Glutamatergic neuron (in vitro differentiated cells): ENCODE measurements around the gene GOLGA7B. TPM values are rescaled to one million over a fixed set of nuclear protein-coding genes. Genes with fewer than 3 reads are reported as not detected.

ENCODE experiments used
- DNase-seq: peaks from one replicate; pipeline ENCODE4 v3.0.0; 2022
- H3K27ac Mint-ChIP-seq: one replicate; pipeline ENCODE4 v1.8.0; 2020; ENCODE audit warnings: mild to moderate bottlenecking, mixed read lengths, inconsistent platforms; ENCODE audit not compliant: unreplicated experiment
- H3K27me3 Mint-ChIP-seq: one replicate; pipeline ENCODE4 v1.8.0; 2020; ENCODE audit warnings: mild to moderate bottlenecking, moderate library complexity, mixed read lengths, inconsistent platforms; ENCODE audit not compliant: unreplicated experiment
- H3K36me3 Mint-ChIP-seq: one replicate; pipeline ENCODE4 v1.8.0; 2020; ENCODE audit warnings: mild to moderate bottlenecking, mixed read lengths, inconsistent platforms; ENCODE audit not compliant: unreplicated experiment
- H3K4me1 Mint-ChIP-seq: one replicate; pipeline ENCODE4 v1.8.0; 2020; ENCODE audit warnings: mild to moderate bottlenecking, low read depth, mixed read lengths, inconsistent platforms; ENCODE audit not compliant: unreplicated experiment
- H3K4me3 Mint-ChIP-seq: one replicate; pipeline ENCODE4 v1.8.0; 2020; ENCODE audit warnings: mild to moderate bottlenecking, mixed read lengths, inconsistent platforms; ENCODE audit not compliant: unreplicated experiment
- H3K9me3 Mint-ChIP-seq: one replicate; pipeline ENCODE4 v1.8.0; 2020; ENCODE audit warnings: mild to moderate bottlenecking, moderate library complexity, mixed read lengths, inconsistent platforms; ENCODE audit not compliant: unreplicated experiment
- total RNA-seq: library from RNA; stranded (reverse); fragmentation: NEBNext Ultra II Directional; extraction: Animal tissue kit (Norgen Biotek cat#: 25700); gene quantifications from one replicate; pipeline ENCODE4 v1.2.1, GENCODE V29; 2021; ENCODE audit not compliant: unreplicated experiment
- TF ChIP-seq, protein P1 (sequence below): fragments of 200-600 bp; sonication (generic); IDR thresholded peaks from one replicate; pipeline ENCODE4 v1.5.0; 2021; ENCODE audit not compliant: partially characterized antibody, unreplicated experiment

The GOLGA7B gene
- total RNA-seq, 1 donor from 2014 or later, result 21.5 TPM

DNA sequence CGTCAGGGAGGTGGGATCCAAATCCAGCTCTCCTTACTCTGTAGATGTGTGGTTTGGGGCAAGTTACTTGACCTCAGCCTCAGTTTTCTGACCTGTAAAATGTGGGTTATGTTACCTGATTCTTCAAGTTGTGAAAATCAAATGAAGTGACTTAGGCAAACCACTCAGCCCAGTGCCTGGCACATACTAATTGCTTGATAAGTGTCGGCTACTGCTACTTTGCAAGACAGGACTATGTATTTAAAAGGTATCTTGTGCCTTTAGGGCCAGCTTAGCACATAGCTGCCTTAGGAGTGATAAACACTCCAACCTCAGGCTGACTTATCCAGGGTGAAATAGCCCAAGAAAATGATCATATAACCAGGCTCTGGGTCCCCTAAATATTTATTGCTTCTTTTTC is 42.9 kb downstream of the GOLGA7B start:
- H3K9me3 Mint-ChIP-seq, result peaks cover 1% of the 10 kb centered on the region
- no peak overlapping the region for H3K27ac Mint-ChIP-seq
- peaks cover 8% of the 10 kb centered on the region for H3K27me3 Mint-ChIP-seq
- H3K4me3 Mint-ChIP-seq, result no peak overlapping the region
- TF ChIP-seq, protein P1, sequence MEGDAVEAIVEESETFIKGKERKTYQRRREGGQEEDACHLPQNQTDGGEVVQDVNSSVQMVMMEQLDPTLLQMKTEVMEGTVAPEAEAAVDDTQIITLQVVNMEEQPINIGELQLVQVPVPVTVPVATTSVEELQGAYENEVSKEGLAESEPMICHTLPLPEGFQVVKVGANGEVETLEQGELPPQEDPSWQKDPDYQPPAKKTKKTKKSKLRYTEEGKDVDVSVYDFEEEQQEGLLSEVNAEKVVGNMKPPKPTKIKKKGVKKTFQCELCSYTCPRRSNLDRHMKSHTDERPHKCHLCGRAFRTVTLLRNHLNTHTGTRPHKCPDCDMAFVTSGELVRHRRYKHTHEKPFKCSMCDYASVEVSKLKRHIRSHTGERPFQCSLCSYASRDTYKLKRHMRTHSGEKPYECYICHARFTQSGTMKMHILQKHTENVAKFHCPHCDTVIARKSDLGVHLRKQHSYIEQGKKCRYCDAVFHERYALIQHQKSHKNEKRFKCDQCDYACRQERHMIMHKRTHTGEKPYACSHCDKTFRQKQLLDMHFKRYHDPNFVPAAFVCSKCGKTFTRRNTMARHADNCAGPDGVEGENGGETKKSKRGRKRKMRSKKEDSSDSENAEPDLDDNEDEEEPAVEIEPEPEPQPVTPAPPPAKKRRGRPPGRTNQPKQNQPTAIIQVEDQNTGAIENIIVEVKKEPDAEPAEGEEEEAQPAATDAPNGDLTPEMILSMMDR, result no peak
- peaks cover 6% of the 10 kb centered on the region for H3K4me1 Mint-ChIP-seq
- no peaks in the 10 kb centered on the region for H3K36me3 Mint-ChIP-seq
- DNase-seq, result no peak

DNA sequence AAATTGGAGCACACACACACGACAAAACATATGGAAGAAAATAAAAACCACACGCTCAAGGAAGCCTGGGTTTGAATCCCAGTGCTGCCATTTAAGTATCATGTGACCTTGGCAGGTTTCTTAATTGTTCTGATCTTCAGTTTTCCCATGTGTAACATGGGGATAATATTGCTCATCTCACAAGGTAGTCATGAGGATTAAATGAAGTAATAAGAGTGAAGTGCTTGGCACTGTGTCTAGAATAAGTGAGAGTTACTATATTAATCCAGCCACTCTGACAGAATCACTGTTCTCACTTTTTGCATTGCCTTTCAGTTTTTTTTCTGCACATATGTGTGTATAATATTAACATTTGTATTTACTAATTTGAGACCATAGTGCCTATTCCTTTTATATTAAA is 43.3 kb downstream of the GOLGA7B start:
- Mint-ChIP-seq H3K4me1 (peaks cover 6% of the 10 kb centered on the region), H3K27me3 (peaks cover 8% of the 10 kb centered on the region), H3K9me3 (peaks cover 1% of the 10 kb centered on the region), H3K4me3 (no peak overlapping the region), H3K36me3 (no peaks in the 10 kb centered on the region), H3K27ac (no peak overlapping the region)
- no peak for DNase-seq
- TF ChIP-seq, protein P1, result no peak

DNA sequence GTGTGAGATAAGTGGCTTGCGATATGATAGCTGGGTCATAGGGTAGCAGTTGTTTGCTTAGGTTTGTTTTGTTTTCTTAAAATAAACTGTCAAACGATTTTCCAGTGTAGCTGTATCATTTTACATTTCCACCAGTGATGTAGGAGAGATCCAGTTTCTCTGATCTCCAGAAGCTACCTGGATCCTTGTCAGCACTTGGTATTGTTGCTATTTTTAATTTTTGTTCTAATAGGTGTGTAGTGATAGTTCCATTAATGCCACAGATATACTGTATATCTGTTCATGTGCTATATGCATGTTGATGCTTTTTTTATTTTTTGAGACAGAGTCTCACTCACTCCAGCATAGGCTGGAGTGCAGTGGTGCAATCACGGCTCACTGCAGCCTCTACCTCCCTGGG is 44.4 kb downstream of the GOLGA7B start:
- TF ChIP-seq, protein P1, result no peak
- DNase-seq, result no peak
- no peak overlapping the region for H3K4me3 Mint-ChIP-seq
- H3K27me3 Mint-ChIP-seq, result peaks cover 8% of the 10 kb centered on the region
- H3K36me3 Mint-ChIP-seq, result no peaks in the 10 kb centered on the region
- no peak overlapping the region for H3K27ac Mint-ChIP-seq
- H3K9me3 Mint-ChIP-seq, result peaks cover 1% of the 10 kb centered on the region
- peaks cover 6% of the 10 kb centered on the region for H3K4me1 Mint-ChIP-seq

DNA sequence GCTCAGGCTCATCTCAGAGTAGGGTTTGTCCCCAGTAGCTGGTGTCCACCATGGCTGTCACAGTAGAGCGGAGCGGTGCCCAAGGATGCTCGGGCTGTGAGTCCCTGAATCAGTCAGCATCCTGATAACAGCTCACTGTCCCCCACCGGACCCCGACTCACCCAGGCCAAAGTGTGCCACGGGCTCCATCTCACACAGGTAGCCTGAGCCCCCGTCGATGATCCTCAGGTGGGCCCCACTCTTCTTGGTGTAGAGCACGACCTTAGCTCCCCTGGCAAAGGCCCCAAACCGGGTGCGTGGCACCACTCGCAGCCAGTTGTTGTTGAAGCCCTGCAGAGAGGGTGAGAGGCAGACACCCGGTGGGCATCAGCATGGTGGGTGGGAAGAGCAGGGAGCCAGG is 45.4 kb downstream of the GOLGA7B start:
- Mint-ChIP-seq H3K9me3 (peaks cover 1% of the 10 kb centered on the region), H3K36me3 (no peaks in the 10 kb centered on the region), H3K4me1 (peaks cover 6% of the 10 kb centered on the region), H3K27ac (no peak overlapping the region), H3K27me3 (peaks cover 8% of the 10 kb centered on the region), H3K4me3 (no peak overlapping the region)
- TF ChIP-seq, protein P1, result no peak
- DNase-seq, result no peak

DNA sequence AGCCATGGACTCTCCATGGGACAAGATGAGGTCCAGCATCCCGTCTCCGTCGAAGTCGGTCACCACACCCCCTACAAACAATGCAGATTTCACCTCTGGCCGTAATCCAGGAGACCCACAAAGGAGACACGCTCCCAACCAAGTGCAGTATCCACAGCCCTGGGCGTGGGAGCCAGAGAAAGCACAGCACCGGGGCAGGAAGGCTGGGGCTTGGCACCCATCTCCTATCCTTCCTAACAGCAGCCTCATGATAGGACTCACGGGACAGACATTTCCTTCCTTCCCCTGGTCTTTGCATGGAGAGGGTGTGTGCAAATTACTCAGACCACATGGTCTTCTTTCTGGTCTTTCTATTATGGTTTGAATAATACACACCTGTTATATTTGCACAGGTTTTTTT is 46.3 kb downstream of the GOLGA7B start:
- Mint-ChIP-seq H3K27me3 (peaks cover 6% of the 10 kb centered on the region), H3K9me3 (peaks cover 1% of the 10 kb centered on the region), H3K4me3 (no peak overlapping the region), H3K36me3 (no peaks in the 10 kb centered on the region), H3K27ac (no peak overlapping the region), H3K4me1 (peaks cover 6% of the 10 kb centered on the region)
- TF ChIP-seq, protein P1, result no peak
- DNase-seq, result no peak
